NT2/D1 (cell line): ENCODE data around the gene TK2.

ENCODE experiments used
- YY1 ChIP-seq: IDR thresholded peaks from 2 replicates; pipeline ENCODE4 v1.6.1; 2011; ENCODE audit not compliant: insufficient read length, insufficient read depth
- ZNF274 ChIP-seq: IDR thresholded peaks from 2 replicates; pipeline ENCODE4 v1.6.1; 2011; ENCODE audit warnings: mild to moderate bottlenecking, low read depth, low read length

DNA sequence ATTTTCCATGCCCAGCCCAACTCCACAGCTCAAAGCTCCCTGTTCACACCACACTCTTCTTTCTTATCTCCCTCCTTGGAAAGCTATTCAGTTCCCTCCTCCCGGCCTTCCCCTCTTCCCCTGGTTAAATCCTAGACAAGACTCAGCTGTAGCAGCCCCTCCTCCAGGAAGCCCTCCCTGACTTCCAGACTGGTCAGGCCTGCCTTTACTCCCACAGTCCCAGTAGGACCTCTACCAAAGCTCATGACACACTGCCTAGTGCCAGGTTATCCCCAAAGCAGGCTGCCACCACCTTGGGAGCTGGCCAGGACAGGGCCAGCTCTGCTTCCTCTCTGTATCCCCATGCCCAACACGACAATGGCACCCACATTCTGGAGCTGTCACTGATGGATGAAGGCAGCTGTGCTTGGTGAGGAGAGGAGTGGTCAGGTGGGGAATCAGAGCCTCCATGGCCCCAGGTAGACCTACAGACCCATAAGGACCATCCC lies 72.8 kb downstream of the TK2 start:
- TF ChIP-seq YY1 (no peak), ZNF274 (no peak)
